Measurements from ENCODE around the gene DHH. TPM values are rescaled to one million over a fixed set of nuclear protein-coding genes. Genes with fewer than 3 reads are reported as not detected.
"Not testable (repeated sequence)": the region's sequence is repeated elsewhere in the genome, so short reads cannot be mapped to it uniquely, and the experiment has no call there.

Gene DHH
- total and polyA plus RNA-seq, 9 of the 15 experiments (the other 6 are each of a cell fraction or from before 2014, with no cell fraction given) = 0.07 to 2.6 (median 0.54) TPM

DNA sequence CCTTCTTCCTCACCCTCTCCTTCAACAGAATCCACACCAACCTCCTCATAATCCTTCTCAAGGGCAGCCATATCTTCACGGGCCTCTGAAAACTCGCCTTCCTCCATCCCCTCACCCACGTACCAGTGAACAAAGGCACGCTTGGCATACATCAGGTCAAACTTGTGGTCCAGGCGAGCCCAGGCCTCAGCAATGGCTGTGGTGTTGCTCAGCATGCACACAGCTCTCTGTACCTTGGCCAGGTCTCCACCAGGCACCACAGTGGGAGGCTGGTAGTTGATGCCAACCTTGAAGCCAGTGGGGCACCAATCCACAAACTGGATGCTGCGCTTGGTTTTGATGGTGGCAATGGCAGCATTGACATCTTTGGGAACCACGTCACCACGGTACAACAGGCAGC, 33.4 kb upstream of the DHH start:
- FAIRE-seq; in situ Hi-C loops (cut with MboI); H3K4me3 ChIP-seq; H3K27ac ChIP-seq (ENCODE audit: extremely low read depth, low read depth, low read length); ATAC-seq; H3K4me2 ChIP-seq (ENCODE audit: insufficient read depth, low read length); intact Hi-C loops (cut with micrococcal nuclease); DNase-seq (ENCODE audit: extremely low read depth in 1 of 4, low spot score in 3 of 4); H3K27me3 ChIP-seq (ENCODE audit: control insufficient read depth in 2 of 2, insufficient read depth in 2 of 2, low read length in 2 of 2); H3K9me3 ChIP-seq (replicated peaks; ENCODE audit: control insufficient read depth, insufficient read depth, low read depth, low read length); H3K9ac ChIP-seq (ENCODE audit: insufficient read depth in 1 of 2, low read depth in 2 of 2, low read length in 2 of 2); H2AFZ ChIP-seq (ENCODE audit: low read depth, low read length); H3K9me1 ChIP-seq (ENCODE audit: control insufficient read depth, insufficient read depth, low read length); CTCF ChIA-PET (ENCODE audit: low intra/inter-chr PET ratio): not testable (repeated sequence)
- BruUV-seq (replicated peaks) = TSS peak; percentile 53
- WGBS (ENCODE audit: insufficient coverage, low coverage, missing lambda C conversion rate) = 95% methylated on average over 4 of the region's 8 CpGs
- H3K79me2 ChIP-seq (ENCODE audit: control insufficient read depth, insufficient read depth, low read length) = peaks cover 42% of the 10 kb centered on the region
- POLR2A ChIA-PET = interaction anchor here (0.6 to 2.4 kb wide), 23 partner anchors 8 to 504 kb away, joined by 3 to 23 read pairs (median 4); partner anchors contain the start of genes LMBR1L and RHEBL1
- H3K36me3 ChIP-seq (ENCODE audit: control insufficient read depth, insufficient read depth, low read length) = peaks cover 39% of the 10 kb centered on the region
- peaks cover 13% of the 10 kb centered on the region for H4K20me1 ChIP-seq (replicated peaks; ENCODE audit: control insufficient read depth, insufficient read depth, low read length)
- peaks cover 13 to 23% of the 10 kb centered on the region in 2 experiments; a peak in 4 of 5 replicates for H3K4me1 ChIP-seq (replicated peaks in 1 of 2; ENCODE audit: control insufficient read depth in 2 of 2, insufficient read depth in 2 of 2, low read length in 2 of 2)
- TF ChIP-seq POLR2B (IDR thresholded peaks at IDR 0.05; ENCODE audit: low read depth, partially characterized antibody) (peak; percentile 34), SUPT5H (IDR thresholded peaks at IDR 0.05) (peak; percentile 60), BCLAF1 (IDR thresholded peaks at IDR 0.05; ENCODE audit: borderline replicate concordance in 1 of 2, control insufficient read depth in 1 of 2, low read depth in 2 of 2, low read length in 1 of 2) (0 out of 4 replicates have a peak, but pooled peaks of 1 of the 2 experiments have one; percentile 29), THRAP3 (IDR thresholded peaks at IDR 0.05; ENCODE audit: borderline replicate concordance) (0 out of 2 replicates have a peak, but pooled peaks have one; percentile 67), POLR2A (conservative IDR thresholded peaks at IDR 0.05) (peak; percentile 1), RBFOX2 (IDR thresholded peaks at IDR 0.05; ENCODE audit: low read depth, low read length) (peak; percentile 41; the same call in 1 of the 2 replicates)
